Measurements from ENCODE around the gene SAP30BP.

The SAP30BP gene

DNA sequence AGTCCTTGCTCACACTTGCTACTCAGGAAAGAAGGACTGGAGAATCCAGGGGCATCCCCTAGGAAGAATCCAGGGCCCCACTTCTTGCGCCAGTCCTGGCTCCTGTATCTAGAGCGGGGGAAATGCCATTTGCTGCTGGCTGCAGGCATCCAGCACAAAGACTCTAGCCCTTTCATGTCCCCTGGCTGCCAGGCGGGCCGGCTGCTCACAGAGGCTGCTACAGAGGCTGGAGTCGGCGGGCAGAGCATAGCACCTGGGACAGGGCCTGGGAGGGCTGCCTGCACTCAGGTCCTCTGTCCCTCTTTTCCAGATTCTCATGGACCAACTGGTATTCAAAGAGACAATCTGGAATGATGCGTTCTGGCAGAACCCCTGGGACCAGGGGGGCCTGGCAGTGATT, 20.1 kb upstream of the SAP30BP start:
- DNase-seq (ENCODE audit: low spot score): no peak

DNA sequence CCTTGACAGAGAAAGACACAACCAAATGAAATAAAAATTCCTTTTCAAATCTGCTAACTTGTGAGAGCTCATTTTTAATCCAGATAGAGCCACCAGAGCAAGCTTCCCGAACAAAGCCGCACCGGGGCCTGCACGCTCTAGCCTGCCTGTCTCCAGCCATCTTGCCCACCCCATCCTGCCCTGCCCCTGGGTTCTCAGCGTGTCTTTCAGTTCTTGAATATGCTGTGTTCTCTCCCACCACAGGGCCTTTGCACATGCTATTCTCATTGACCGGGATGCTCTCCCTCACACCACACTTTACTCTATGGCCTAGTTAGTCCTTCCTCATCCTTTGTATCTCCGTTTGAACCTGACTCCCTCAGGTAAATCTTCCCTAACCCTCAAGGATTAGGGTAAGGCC, 19.2 kb upstream of the SAP30BP start:
- DNase-seq (ENCODE audit: low spot score): no peak

DNA sequence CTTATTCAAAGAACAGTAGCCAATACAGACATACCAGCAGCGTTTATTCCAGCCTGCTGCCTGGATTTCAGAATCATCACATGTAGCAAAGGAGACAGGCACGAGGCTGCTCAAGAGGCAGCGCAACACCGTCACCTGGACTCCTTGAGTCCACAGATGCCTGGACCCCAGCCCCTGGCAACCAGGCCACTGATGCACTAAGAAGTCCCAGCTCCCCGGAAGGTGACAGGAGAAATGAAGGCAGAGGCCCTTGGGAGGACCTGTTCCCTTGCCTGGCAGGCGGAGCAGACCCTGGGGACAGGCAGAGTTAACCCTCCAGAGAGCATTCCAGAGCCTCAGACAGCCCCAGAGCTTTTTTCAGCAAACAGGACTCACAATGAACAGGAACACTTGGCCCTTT, 17.5 kb upstream of the SAP30BP start:
- DNase-seq (ENCODE audit: low spot score): no peak

DNA sequence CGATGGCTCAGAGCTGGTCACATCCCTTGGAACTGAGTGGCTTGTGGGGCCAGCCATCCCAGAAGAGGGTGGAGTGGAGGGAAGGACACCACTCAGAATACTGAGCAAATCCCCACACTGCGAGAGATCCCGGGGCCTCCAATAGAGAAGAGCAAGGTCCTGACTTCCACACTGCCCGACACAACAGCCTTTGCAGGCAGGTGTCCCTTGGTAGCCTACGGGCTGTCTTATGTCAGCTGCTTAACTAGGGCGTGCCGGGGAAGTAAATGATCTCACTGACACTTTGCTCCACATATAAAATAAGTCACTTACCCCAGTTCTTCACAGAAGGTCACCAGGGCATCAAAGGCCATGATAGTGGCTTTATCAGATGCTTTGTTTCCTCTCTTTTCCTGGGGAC, 16.3 kb upstream of the SAP30BP start:
- DNase-seq (ENCODE audit: low spot score): no peak

DNA sequence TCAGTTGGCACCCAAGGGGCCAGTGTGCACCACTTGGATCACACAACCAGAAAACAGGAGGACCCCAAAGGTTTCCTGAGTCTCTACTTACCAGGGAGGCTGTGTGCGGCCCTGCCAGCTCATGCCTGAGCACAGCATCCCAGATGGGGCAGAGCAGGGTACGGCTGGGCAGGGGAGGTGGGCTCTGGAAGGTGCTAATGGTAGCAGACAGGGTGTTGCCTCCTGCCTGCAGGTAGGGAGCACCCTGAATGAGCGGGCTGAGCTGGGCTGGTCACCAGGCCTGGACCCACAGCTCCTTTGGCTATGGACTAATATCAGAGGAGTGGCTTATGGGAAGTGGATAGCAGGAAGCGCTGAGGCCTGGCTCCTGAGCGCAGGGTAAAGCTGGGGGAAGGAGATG, 14.8 kb upstream of the SAP30BP start:
- DNase-seq (ENCODE audit: low spot score): no peak

DNA sequence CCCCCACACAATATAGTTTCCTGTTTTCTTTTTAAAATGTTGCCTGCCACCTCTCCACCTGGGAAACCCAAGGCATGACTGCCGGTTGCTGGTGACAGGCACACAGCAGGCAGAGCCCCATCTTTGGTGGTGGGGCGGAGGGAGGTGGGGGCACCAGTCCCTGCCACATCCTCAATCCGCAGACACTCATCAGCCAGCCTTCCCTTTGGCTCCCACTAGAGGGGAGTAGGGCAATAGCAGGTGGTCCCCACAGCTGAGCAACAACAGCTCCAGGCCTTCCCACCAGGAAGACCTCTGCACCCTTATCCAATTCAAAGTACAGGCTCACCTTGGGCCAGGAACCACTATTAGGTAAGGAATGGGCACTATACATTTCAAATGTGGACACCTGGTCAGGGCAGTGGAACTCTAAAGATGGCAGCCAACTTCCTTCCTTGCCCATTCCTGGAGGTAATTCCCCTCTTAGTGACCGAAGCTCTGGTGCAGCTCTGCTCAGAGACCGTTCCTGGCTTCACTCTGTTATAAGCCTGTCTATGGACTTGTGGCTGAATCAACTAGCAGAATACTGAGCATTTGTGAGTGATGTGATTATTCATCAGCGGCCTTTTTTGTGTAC, 14.1 kb upstream of the SAP30BP start:
- no peak for DNase-seq (ENCODE audit: low spot score)

DNA sequence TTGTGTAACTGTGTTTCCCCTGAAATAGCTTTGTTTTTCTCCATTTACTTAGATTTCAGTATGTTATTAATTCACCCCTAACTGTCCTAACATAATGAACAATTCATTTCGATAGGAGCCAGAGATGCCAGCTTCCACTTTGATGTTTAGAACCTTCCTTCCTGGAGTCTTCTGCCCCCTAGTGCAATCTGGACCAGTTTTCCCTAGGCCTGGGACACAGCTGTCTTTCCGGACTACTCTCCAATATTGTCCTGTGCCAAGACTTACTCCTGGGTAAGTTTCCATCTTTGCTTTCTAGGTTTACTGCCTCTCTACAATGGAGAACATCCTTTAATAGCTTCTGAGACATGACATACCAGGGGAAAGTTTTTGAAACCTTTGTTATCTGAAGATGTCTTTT, 13.0 kb upstream of the SAP30BP start:
- no peak for DNase-seq (ENCODE audit: low spot score)

DNA sequence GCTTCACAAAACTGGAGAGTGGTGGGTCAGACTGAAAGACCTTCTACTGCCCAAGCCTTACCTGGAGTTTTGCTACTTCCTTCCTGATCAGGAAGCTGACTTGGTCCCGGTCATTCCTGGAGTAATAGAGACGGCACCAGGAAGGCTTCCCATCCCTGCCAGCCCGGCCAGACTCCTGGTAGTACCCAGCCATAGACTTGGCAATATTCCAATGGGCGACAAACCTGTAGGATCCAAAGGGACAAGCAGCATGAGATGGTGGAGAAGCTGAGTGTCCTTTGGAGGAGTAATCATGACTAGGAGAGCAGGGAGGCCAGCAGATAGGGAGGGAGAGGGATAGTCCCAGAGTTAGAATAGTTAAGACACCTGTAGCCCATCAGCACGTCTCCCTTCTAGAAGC, 8.9 kb upstream of the SAP30BP start:
- no peak for DNase-seq (ENCODE audit: low spot score)

DNA sequence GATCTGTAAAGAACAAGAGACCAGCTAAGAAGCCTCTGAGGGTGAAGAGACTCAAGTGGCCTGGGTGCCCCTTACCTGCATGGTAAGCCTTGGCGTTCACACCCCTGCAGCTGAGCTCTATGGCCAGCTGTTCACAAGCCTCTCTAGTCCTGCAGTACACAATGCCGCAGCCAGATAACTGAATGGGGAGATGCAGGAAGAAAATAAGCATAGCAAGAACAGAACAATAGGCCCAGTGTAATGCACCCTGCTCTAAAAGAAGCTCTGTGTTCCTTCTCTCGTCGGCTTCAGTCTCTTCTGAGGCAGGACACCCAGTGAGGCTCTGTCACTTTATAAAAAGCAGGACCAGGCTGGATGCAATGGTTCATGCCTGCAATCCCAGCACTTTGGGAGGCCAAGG, 5.6 kb upstream of the SAP30BP start:
- no peak for DNase-seq (ENCODE audit: low spot score)

DNA sequence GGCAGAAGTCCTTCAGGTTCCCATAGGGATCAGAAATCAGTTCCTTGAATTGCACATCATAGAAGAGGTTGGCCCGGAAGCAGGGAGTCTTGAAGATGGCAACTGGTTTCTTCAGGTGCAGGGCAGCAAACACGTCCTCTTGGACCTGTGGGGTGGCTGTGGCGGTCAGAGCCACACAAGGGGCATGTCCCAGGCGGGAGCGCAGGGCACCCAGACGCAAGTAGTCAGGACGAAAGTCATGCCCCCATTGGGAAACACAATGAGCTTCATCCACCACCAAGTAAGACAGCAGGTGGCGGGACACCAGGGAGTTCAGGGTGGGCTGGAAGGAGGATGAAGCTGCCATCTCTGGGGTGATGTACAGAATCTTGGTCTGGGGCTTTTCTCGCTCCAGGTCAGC, 4.6 kb upstream of the SAP30BP start:
- no peak for DNase-seq (ENCODE audit: low spot score)

DNA sequence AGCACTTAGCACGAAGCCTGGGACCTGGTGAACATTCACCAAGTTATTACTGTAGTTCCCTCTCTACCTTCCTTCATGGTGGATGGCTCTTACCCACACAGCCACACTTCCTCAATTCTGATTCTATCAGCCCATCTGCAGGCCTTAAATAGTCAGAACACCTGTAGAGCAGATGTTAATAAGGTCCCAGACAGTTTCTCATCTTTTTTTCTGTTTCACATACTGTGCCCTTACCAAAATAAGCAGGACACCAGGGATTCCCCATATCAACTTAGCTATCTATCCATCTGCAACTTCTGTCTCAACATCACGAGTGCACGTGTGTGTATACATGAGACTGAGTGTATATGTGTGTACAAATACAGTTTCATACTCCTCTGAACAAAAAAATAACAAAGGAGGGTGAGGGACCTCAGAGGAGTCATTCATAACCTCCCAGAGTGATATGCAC, 3.0 kb upstream of the SAP30BP start:
- no peak for DNase-seq (ENCODE audit: low spot score)

DNA sequence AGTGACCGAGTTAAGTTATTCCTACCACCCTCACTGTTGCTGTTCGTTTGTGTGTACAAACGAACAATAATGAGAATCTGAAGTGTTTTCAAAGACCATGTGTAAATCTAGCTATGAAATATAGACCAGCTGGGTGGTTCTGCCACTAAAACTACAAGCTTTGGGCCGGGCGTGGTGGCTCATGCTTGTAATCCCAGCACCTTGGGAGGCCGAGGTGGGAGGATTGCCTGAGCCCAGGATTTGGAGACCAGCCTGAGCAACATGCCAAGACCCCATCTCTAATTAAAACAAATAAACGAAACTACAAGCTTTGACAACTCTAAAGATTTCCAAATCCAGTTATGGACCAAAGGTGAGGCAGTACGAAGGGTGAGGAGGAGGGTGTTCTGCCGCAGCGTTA, 1.2 kb upstream of the SAP30BP start:
- DNase-seq (ENCODE audit: low spot score): no peak

DNA sequence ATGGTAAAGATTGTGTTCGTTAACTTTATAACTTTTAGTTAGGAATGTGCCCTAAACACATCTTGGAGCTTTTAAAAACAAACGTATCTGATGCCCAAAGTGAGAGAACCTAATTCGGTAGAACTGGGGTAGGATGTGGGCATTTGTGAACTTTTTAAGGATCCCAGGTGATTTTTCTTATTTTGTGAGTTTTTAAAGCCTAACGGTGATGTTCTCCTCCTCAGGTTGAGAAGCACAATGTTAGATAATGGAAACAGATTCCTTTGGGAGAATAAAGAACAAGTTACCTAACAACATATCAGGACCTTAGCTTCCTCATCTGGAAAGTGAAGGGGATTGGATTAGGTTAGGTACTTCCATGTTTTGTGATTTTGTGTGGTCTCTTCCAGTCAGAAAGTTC, 687 bp downstream of the SAP30BP start:
- DNase-seq (ENCODE audit: low spot score): no peak

DNA sequence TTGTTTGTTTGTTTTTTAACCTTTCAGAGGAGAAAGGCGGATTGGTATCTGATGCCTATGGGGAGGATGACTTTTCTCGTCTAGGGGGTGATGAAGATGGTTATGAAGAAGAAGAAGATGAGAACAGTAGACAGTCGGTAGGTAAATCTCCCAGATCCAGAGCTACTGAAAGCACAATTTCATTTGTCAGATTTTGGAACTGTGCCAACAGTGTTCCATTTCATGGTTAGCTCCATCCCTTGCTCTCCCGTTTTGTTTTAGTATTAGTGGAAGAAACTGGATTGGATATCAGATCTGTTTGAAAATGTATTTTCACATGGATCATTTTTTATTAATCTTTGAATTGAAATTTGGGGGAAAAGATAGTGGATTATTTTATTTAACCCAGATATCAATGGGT, 1.4 kb downstream of the SAP30BP start:
- no peak for DNase-seq (ENCODE audit: low spot score)

DNA sequence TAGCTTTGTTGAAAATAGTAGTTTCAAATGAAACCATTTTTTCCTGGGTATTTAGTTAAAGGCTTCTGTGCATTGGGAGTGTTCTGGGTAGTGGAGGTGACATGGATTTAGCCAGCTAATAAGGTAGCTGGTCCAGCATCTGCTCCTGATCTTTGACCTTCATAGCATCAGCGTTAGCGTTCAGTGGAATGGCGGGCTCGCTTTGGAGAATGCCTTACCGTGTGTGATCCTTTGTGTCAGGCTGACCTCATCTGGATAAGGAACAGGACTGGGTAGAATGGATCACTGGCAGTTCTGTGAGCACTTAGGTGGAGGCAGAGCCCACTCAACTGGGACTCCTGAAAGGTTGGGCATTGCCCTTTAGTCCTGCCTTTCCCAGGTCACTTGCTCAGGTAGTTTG, 3.7 kb downstream of the SAP30BP start:
- DNase-seq (ENCODE audit: low spot score): no peak

DNA sequence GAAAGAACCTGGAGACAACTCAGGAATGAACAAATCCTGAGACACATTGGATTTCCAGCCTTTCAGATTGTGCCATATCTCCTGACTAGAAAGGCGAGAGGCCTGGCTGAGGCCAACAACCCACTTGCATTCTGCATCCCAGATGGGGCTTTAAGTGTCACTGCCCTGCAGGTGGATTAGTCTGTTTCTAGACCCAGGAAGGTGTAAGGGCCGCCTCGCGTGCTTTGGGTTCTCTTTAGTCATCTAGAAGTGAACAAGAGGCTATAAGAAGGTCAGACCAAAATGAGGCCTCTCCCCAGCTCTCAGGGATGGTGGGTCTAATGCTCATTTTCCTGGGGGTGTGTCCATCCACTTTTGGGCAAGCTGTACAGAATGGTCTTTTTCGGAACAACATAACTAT, 4.9 kb downstream of the SAP30BP start:
- no peak for DNase-seq (ENCODE audit: low spot score)

DNA sequence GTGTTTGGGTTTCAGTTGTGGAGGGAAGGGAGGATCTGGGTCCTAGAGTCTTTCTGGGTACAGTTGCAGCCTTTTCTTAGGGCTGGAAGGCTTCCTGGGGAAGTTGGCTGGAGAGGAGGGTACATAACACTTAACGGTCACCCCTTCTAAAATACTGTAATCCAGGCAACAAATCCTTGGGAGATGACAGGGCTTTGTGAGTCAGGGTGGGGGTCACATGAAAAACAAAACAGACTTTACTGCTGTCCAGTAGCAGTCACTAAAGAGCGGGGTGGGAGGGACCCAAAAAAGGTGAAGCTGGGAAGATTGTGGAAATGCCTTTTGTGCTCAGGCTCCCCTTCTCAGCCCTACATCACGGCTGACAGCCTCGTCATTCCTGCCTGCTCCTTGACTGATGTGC, 6.3 kb downstream of the SAP30BP start:
- DNase-seq (ENCODE audit: low spot score): no peak

DNA sequence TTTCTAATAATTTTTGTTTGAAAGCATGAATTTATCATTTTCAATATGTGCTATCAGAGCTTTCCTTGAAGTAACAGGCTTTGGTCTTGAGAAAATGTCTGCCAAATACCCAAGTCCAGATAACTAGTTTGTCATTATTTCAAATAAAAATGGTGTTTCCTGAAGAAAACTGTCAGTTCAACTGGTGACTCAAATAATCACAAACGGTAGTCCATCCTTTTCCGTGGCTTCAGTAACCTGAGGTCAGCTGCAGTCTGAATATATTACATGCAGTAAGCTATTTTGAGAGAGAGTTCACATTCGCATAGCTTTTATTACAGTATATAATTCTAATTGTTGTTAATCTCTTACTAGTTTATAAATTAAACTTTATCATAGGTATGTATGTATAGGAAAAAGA, 9.3 kb downstream of the SAP30BP start:
- no peak for DNase-seq (ENCODE audit: low spot score)

DNA sequence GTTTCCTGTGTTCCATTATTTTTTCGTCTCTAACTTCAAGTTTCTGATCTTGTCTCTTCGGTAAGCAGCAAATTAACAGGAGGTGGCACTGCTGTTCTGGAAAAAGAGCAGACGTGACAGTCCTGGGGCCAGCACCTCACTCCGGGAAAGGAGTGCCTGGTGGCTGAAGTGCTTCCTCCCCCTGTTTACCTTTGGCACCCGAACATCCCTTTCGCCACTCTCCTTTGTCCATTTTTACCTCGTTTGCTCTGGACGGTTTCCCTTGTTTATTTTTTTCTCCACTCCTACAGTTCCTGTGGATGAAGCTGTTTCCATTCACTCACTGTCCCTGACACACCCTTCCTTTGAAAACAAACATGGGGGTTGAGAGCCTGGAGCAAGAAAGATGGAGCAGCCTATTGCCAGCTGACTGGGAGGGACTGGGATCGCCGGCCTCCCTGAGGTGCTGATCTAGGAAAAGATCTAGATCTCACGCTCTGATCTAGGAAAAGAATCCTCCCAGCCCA, 12.6 kb downstream of the SAP30BP start:
- no peak for DNase-seq (ENCODE audit: low spot score)

DNA sequence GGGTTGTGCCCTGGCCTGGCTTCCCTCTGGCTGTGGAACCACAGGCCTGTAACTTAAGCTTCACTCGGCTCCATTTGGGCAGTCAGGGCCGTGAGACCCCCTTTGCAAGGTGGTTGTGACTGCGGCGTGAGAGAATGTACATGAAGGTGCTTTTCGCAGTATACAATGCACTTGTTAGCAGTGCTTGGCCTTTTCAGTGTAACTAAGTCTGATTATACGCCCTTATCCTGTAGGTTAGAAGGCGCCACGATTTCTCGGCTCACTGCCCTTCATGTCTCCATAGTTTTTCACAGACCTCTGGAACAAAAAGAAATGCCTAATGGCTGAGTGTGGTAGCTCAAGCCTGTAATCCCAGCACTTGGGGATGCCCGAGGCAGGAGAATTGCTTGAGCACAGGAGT, 13.3 kb downstream of the SAP30BP start:
- no peak for DNase-seq (ENCODE audit: low spot score)

DNA sequence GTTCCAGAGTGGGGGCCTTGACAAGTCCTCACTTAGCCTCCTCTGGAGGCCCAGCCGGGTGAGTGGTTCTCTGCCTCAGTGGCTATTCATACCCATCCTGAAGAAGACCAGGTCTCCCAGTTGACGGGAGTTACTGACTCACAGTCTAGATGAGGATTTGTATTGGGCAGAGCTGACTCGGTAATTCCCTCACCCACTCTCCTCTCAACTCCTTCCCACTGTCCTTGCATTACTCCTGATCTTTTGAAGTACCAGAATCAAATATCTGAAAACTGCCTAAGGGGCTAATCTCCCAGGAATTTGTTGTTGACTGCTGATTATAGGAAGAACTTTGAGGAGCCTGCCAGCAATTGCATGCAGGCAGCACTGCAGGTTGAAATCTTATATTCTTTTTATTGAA, 14.2 kb downstream of the SAP30BP start:
- DNase-seq (ENCODE audit: low spot score): no peak

DNA sequence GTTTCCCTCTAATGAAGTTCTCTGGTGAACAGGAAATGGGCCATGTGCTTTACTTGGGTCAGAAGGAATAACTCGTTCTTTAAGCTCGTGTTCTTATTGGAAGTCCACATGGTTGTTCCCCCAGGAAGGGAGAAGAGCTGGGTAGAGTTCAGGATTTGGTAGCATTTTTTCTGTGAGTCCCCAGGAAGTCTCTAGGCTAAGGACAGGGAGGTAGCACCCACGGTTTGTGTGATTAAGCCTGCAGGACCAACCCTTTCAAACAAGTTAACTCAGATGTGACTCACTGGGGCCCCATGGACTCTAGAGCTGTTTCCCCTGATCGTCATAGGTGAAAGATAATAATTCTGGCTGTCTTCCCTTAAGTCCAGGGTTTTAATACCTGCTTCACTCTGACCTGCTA, 16.4 kb downstream of the SAP30BP start:
- DNase-seq (ENCODE audit: low spot score): no peak

DNA sequence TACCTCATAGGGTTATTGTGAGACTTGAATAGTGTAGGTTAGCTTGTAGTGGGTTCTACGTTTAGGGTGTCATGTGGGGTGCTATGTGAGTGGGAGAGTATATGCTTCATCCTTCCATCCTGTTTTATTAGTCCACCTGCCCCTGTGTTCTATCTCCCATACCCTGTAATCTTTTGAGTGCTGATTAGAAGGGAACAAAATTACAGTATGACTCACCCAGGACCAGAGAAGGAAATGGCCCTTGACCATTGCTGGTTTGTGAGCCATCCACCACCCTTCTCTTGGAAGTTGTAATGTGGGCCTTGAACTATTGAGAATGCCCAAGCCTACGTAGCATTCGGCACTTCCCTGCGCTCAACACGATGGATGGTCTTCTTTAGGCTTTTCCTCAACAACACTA, 17.1 kb downstream of the SAP30BP start:
- no peak for DNase-seq (ENCODE audit: low spot score)

DNA sequence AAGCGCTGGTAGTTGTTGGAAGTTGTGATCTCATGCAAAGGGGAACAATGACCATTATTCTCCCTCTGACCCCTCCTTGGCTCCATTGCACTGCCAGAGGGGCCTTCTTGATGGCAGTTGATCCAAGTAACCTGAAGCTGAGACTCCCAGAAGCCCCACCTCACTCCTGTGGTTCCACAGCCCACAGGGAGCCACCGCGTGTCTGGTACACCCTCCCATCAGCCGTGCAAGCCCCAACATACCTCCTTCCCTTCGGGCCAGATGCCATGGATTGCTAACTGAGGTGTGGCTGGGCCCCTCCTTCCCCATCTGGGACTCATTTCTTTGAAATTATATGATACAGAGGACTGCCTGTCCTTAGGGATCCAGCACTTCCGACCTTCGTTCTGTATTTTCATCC, 17.8 kb downstream of the SAP30BP start:
- no peak for DNase-seq (ENCODE audit: low spot score)

DNA sequence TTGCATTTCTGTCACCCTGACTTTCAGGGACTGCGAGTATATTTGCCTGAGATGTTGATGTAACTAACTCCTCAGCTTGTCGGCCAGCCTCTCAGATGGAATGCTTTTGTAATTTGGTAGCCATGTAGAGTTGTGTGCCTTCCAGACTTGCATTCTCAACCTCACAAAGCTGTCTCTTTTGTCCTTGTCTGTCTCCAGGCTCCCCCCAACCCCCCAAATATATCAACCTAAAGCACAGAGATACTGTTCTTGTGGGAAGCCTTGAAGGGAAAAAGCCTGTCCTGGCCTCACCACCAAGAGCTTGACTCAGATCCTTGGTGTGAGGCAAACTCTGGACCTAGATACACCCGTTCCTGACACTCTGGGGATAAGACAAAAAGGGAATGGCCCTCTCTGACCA, 18.4 kb downstream of the SAP30BP start:
- no peak for DNase-seq (ENCODE audit: low spot score)
